ENCODE measurements around the gene BCS1L.

Gene BCS1L, protein sequence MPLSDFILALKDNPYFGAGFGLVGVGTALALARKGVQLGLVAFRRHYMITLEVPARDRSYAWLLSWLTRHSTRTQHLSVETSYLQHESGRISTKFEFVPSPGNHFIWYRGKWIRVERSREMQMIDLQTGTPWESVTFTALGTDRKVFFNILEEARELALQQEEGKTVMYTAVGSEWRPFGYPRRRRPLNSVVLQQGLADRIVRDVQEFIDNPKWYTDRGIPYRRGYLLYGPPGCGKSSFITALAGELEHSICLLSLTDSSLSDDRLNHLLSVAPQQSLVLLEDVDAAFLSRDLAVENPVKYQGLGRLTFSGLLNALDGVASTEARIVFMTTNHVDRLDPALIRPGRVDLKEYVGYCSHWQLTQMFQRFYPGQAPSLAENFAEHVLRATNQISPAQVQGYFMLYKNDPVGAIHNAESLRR

DNA sequence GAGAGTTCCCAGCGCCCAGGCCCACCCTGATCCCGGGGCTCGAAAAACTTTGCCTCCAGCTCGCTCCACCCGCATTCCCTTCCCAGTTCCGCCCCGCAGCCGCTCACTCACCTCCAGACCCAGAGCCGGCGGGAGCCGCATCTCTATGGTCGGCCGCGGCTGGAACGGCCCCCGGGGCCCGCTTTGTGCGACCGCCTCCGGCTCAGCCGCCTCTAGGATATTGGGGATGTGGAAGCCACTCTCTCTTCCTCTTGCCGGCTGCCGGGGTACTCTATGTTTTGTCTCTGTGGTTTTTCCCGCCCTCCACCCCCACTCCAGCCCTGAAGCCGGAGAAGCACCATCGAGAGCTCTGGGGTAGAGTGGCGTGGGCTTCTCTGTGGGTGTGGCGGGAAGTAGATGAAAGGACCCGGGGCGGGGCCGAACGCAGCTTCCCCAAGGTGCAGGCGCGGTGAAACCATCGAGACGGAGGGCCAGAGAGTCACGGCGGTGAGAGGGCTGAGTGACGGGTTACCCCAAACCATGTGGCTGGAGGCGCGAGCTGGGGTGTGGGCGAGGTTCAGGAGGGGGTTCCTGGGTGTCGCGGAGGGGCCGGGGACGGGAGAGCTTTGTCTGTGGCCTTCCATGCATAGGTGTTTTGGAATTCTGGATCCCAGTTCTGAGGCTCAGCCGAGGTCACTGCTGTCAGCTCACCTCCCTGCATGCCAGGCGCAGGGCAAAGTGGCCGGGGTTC, at the start of gene BCS1L, which contains the start of gene ZNF142:
TSS of gene BCS1L (plus strand) at position 426 of the 730 bp plus-strand sequence. CDS start 1,305 bp downstream, outside the sequence.
TSS of gene ZNF142 (minus strand) at position 366 of the 730 bp plus-strand sequence. CDS start 3,194 bp downstream, outside the sequence.
- DNase-seq, result peak; percentile 31

DNA sequence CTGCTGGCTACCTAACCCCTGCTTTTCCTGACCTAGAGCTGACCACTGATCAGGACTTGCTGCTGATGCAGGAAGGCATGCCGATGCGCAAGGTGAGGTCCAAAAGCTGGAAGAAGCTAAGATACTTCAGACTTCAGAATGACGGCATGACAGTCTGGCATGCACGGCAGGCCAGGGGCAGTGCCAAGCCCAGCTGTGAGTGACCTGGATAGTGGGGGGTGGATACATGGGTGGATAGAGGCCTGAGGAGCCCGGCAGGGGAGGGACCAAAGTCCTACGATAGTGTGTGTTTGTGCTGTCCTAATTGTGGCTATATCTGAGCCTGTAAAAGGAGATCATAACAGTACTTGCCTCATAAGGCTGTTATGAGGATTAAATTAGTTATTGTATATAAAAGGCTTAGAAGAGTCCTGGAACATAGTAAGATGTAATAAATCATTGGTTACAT, 43.6 kb upstream of the BCS1L start:
- no peak for DNase-seq

DNA sequence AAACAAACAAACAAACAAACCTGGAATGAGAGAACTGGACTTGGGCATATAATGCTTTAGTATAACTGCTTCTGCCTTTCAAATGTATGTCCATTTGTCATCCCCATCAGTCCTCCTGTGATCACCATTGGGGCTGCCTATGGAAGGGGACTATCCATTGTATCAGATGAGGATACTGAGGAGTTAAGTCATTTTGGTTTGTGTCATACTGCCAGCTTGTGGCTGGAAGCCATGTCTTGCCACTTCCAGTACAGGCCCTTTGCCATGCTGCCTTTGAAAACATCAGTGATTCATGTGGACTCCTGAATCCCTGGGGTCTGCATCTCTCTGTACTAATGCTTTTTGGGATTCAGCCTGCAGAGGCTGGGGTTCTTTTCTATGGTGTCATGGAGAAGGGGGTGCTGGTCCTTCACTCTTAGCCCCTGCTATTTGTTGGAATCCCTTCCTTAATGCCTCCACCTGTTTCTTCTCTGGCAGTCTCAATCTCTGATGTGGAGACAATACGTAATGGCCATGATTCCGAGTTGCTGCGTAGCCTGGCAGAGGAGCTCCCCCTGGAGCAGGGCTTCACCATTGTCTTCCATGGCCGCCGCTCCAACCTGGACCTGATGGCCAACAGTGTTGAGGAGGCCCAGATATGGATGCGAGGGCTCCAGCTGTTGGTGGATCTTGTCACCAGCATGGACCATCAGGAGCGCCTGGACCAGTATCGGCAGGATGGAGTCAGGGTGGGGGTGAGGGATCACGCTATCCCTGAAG, 41.2 kb upstream of the BCS1L start:
- no peak for DNase-seq

DNA sequence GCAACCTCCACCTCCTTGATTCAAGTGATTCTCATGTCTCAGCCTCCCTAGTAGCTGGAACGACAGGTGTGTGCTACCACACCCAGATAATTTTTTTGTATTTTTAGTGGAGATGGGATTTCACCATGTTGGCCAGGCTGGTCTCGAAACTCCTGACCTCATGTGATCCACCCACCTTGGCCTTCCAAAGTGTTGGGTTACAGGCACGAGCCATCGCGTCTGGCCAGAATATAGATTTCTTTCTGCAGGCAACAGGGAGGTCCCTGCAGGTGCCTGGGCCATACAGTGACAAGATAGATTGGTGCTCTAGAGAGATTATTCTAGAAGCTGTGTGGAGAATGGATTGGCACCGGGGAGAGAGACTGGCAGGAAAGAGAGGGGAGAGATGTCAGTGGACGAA, 38.5 kb upstream of the BCS1L start:
- DNase-seq, result no peak

DNA sequence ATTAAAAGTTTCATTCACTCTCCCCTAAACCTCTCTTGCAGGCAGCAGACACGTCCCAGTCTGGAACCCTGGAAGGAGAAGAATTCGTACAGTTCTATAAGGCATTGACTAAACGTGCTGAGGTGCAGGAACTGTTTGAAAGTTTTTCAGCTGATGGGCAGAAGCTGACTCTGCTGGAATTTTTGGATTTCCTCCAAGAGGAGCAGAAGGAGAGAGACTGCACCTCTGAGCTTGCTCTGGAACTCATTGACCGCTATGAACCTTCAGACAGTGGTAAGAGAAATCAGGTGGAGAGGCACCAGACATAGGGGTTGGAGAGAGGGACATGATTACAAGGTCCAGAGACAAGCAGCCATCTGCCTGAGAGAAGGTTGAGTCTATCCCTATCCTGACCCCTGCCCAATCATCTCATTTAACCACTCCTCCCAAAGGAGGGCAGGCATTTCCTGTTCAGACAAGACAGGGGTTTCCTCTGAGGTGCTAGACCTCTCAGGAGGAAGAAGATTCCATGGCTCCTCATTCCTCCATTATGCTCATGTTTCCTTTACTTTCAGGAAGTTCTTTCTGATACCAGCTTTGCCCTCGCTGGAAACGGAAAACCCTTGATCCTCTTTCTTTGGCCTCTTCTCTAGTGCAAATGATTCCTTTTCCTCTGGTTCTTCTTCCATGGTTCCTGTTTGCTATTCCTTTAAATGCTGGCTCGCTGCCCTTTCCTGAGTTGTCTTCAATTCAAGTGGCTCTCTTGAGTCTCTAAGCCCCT, 36.7 kb upstream of the BCS1L start:
- no peak for DNase-seq

DNA sequence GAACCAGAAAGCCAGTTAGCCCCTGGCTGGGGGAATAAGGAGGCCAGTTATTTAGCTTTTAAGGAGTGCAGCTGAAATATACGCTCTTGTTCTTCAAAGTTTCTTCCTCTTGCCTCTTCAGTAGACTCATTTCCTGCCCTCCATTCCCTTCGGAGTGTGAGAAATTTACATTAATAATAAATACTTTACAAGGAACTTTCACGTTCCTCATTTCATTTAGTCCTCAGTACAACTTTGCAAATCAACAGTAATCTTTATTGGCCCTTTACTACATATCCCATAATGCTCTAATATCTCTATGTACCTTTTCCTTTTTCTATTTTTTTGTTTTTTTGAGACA, 36.1 kb upstream of the BCS1L start:
- DNase-seq, result no peak

DNA sequence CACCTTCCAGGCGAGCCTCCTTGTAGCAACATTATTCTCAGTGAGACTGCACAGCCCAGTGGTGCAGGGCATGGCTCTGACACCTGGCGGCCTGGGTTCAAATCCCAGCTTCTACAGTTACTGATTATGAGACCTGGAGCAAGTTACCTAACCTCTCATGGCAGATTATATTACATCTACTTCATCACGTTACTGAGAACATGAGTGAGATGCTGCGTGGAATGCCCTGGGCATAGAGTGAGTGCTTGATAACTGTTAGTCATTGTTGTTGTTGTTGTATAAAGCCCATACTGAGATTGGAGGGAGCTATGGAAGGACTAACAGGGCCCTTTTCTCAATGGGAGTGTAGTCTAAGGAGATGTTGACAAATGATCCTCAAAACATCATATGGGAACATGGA, 33.1 kb upstream of the BCS1L start:
- DNase-seq, result no peak

DNA sequence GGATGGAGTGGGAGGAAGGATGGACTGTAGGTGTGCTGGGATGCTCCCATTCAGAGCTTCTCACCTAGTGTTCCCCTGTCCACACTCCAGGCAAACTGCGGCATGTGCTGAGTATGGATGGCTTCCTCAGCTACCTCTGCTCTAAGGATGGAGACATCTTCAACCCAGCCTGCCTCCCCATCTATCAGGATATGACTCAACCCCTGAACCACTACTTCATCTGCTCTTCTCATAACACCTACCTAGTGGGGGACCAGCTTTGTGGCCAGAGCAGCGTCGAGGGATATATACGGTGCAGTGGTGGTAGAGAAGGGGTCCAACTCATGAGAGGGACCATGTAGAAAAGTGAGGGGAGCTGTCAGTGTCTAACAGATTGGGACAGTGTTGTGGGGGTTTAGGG, 31.5 kb upstream of the BCS1L start:
- DNase-seq, result no peak

DNA sequence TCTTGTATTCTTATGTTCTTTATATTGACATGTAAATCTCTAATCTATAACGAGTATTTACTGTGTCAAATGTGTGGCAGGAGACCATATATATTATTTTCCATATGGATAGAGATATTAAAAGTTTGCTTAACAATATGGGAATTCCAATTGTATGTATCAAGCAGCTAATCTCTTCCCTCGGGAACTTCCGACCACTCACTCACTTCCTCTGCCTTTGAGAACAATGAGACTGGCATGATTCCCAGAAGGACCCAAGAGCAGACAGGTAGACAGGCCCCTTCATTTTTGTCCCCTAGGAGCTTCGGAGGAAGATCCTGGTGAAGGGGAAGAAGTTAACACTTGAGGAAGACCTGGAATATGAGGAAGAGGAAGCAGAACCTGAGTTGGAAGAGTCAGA, 27.6 kb upstream of the BCS1L start:
- DNase-seq, result no peak

DNA sequence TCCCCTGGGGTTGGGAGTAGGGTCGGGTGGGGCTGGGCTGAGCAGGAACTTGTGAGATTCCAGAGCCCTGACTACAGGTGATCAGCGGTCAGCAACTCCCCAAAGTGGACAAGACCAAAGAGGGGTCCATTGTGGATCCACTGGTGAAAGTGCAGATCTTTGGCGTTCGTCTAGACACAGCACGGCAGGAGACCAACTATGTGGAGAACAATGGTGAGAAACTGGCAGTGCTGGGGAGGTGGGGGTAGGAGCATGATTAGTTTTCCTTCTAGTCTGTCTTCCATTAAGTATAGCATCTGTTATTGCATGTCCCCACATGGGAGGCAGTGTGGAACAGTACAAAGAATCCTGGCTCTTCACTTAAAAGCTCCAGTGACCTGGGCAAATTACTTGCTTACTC, 23.8 kb upstream of the BCS1L start:
- DNase-seq, result no peak

DNA sequence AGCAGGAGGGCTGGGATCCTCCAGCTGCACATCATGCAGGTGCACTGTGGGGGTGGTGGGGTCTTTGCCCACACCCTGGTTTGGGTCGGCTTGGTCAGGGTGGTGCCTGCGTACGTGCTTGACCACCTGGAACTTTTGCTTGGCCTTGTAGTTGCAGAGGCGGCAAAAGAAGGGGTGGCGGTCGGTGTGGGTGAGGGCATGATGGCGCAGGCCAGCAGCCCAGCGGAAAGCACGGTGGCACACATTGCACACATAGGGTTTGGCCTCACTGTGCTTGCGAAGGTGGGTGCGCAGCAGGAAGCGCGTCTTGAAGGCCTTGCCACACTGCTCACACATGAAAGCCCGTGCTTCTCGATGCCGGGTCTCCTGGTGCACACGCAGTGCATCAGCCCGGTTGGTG, 21.1 kb upstream of the BCS1L start:
- no peak for DNase-seq

DNA sequence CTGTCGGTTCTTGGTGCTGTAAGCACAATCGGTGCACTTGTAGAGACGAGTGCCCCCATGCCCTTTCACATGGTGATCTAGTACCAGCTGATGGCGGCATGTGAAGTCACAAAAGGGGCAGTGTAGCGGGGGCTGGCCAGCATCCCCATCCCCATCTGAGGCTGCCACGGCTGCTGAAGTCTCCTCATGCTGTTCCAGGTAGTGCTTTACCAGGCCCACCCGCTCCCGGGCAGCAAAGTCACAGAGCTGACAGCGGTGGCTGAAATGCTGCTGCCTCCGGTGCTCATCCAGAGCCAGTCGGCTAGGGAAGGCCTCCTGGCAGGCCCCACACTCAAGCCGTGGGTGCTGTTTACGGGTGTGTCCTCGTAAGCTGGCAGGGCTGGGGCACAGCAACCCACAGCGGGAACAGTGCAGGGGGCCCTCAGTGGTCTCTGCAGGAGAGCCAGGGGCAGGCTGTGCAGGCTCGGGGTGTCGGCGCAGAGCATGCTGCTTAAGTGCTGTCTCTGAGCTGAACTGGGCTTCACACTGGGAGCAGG, 17.3 kb upstream of the BCS1L start:
- DNase-seq, result no peak

DNA sequence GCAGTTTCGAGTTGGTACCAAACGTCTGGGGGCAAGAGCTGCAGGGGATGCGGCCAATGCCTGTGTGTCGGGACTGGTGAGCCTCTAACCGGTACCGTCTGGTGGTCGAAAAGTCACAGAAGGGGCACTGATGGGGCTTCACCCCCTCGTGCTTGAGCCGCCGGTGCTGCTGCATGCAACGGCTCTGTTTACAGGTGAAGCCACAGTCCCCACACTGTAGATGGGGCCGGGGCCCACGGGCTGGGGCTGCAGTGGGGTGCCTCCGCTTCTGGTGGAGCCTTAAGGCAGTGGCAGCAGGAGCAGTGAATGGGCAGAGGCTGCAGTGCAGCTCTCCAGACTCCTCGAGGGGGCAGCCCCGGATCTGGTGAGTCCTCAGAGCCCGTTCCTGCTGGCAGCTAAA, 16.7 kb upstream of the BCS1L start:
- no peak for DNase-seq

DNA sequence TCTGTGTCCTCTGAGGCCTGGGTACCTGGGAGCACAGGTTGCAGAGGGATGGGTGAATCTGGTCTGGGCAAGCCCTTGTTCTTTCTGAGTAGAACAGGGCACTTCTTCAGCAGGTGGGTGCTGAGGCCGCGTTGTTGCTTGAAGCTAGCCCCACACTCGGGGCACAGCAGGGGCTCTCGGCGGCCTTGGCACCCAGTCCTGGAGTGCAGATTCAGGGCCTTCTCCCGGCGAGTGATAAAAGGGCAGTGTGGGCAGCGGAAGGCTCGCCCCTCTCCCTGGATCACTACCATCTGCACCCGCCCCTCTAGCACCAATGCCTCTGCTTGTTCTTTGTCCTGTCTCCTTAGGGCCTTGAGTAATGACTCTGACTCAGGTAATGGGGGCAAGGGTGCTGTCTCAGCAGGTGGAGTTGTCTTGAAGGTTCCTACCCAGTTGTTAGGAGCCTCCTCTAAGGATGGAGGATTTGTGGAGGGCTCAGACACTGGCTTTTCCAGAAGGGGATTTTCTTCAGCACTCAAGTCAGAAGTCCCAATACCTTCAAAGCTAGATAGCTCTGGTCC, 15.7 kb upstream of the BCS1L start:
- DNase-seq, result no peak

DNA sequence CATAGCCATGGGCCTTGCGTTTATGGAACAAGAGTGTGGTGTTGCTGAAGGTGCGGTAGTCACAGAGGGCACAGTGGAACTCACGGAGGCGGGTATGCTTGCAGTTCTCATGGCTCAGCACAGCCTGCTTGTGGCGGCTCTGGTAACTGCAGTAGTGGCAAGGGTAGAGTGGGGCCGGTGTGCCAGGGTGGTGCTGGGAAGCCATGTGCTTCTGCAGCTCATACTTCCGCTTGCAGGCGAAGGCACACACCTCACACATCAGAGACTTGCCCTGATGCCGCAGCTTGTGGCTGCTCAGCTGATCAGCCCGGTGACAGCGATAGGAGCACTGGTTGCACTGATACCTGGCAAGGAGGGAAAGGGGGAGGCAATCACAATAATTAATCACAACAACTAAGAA, 14.8 kb upstream of the BCS1L start:
- no peak for DNase-seq

DNA sequence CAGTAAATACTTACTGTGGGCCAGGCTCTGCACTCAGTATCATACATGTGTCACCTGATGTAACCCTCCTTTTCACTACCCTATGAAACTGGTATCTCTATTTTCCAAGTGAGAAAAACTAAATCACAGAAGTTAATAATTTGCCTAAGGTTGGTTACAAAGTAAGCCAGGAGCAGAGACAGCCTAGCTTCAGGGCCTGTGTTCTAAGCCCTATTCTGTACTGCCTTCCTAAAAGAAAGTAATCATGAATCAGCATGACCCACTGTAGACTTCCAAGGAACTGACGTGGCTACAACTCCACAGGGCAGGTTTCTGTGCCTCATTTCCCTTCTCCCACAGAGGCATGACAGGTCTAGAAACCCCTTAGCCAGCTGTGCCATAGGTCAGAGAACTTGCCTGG, 14.4 kb upstream of the BCS1L start:
- no peak for DNase-seq

DNA sequence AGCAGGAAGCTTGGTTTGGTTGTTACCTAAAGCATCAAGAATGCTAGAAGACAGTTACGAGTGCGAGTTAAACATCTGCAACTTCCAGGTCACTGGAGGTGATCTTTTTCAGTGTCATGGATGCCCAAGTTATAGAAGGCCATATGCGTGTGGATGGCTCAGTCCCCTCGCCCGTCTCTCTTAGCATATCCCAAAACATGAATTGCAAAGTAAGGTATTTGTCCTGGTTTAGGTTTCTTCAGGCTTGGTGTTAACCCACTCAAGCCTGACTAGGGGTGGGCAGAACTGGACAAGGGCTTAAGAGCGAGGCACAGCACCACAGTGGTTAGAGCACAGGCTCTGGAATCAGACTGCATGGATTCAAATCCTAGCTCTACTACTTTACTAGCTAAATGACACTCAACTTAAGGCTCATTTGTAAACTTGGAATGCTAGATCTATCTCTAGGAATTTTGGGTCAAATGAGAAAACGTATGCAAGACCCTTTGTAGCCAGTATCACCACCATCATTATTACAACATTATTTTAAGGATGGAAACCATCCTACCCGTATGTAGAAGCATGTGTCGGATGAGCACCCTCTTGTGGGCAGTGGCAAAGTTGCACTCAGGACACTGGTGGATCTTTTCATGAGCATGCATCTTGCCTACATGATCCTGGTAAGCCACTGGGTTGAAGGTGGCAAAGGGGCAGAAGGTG, 11.2 kb upstream of the BCS1L start:
- DNase-seq, result peak; percentile 9

DNA sequence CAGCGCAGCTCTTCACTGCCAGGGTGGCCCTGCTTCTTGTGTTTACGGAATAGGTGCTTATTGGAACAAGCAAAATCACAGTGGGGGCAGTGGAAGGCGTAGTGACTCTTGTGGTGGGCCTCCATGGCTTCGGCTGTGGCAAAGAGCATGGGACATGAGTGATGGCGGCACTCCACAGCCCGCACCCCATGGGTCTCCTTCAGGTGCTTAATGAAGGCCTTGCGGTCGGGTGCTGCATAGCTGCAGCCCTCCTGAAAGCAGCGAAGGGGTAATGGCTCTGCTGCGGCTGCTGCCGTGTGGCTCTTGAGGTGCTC, 10.7 kb upstream of the BCS1L start:
- no peak for DNase-seq

DNA sequence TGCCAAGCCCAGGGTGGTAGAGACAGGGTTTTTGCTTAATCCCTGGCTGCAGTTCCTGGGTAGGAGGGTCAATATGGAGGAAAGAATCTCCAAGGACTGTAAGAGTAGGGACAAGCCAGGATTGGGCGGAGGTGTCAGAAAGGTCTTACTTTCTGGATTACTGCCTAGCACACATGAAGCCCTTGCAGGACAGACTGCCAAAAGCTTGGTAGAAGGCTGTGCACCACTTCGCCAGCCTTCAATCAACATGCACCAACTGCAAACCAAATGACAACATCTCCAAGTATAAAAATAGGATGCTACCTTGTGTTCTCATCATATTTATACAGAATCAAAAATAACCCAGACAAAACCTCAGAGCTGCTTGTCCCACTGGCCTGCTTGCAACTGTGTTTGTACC, 3.7 kb upstream of the BCS1L start:
- no peak for DNase-seq

DNA sequence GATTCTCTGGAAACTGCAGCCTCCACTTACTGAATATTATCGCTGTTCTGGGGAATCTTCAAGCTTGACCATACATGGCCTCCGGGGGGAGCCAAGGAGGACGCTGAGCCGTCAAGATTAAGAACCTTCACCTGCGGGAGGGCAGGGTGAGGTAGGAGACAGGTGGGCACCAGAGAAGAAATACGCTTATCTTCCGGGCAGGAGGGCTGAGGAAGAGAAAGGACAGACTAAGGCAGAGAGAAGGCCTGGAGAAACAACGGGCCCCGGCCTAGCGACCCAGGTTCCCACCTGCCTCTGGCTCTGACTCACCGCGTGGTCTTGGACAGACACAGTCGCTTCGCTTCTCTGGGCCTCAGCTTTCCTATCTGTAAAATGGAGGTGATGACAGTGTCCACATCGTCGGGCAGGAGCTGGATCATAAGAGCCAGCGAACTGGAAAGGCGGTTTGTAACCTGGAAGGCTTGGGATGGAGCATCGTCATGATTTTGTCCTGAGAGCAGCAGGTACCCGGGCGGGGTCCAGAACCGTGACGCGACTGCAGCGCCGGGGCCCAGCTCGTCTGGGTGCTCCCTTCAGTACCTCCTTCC, 719 bp upstream of the BCS1L start:
- DNase-seq, result no peak

DNA sequence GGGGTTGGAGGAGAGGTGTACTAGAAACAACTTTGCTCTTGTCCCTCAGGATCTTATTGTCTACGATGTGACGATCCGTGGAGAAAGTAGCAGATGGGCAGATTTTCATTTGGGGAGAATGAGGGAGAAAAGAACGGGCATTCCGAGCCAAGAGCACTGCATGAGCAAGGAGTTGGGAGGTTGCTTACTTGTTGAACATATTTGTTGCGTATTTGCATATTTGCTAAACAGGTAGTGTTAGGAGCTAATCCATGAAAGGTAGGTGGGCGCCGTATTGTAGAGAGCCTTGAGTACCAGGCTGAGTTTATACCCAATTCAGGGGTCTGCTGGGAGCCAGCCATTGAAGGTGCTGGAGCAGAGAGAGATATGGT, 490 bp downstream of the BCS1L start:
- DNase-seq, result no peak
